HCEC 1CT (cell line): ENCODE data around the gene ENDOU.
"Not testable (repeated sequence)": the region's sequence is repeated elsewhere in the genome, so short reads cannot be mapped to it uniquely, and the experiment has no call there.

Experiments used
- DNase-seq: peaks from one replicate; pipeline ENCODE4 v3.0.0-alpha.2; 2017

Gene ENDOU

GRCh38 chr12:47672068-47672467, 53.2 kb downstream of the ENDOU start:
- no peak for DNase-seq

- not testable (repeated sequence) for DNase-seq
These were observed 57.4 kb downstream of the ENDOU start for GRCh38 chr12:47667935-47668334.
